Smooth muscle cell (in vitro differentiated cells): ENCODE results near the gene QDPR. TPM values are rescaled to one million over a fixed set of nuclear protein-coding genes. Genes with fewer than 3 reads are reported as not detected.
"Not testable (repeated sequence)": the region's sequence is repeated elsewhere in the genome, so short reads cannot be mapped to it uniquely, and the experiment has no call there.

Experiments
- DNase-seq: peaks from one replicate; lab custom pipeline; 2025; ENCODE audit not compliant: unreplicated experiment; lab: John Stamatoyannopoulos, UW
- H2AFZ ChIP-seq: fragments of 200-600 bp; sonication (generic); 2 replicates; pipeline ENCODE4 v1.6.0; 2016; ENCODE audit warnings: antibody characterized with exemption, low read depth, mild to moderate bottlenecking
- H3F3A ChIP-seq: fragments of 200-600 bp; sonication (generic); 2 replicates; pipeline ENCODE4 v1.6.0; 2017; ENCODE audit warnings: antibody characterized with exemption, low read depth
- H3K27ac ChIP-seq: fragments of 200-600 bp; sonication (generic); 2 replicates; pipeline ENCODE4 v1.5.1; 2016; ENCODE audit warnings: low read depth, mild to moderate bottlenecking
- H3K27me3 ChIP-seq: fragments of 200-600 bp; sonication (generic); 2 replicates; pipeline ENCODE4 v1.6.1; 2016; ENCODE audit warnings: low read depth, mild to moderate bottlenecking
- H3K36me3 ChIP-seq: fragments of 200-600 bp; sonication (generic); 2 replicates; pipeline ENCODE4 v1.5.1; 2016; ENCODE audit warnings: low read depth
- H3K4me1 ChIP-seq: fragments of 200-600 bp; sonication (generic); 2 replicates; pipeline ENCODE4 v1.5.1; 2016; ENCODE audit warnings: low read depth
- H3K4me2 ChIP-seq: fragments of 200-600 bp; sonication (generic); 2 replicates; pipeline ENCODE4 v1.6.0; 2016; ENCODE audit warnings: mild to moderate bottlenecking
- H3K4me3 ChIP-seq: fragments of 200-600 bp; sonication (generic); 2 replicates; pipeline ENCODE4 v1.5.1; 2016; ENCODE audit warnings: mild to moderate bottlenecking
- H3K79me2 ChIP-seq: fragments of 200-600 bp; sonication (generic); 2 replicates; pipeline ENCODE4 v1.6.0; 2016; ENCODE audit warnings: low read depth, mild to moderate bottlenecking
- H3K9ac ChIP-seq: fragments of 200-600 bp; sonication (generic); 2 replicates; pipeline ENCODE4 v1.6.0; 2016; ENCODE audit warnings: low read depth
- H3K9me3 ChIP-seq: fragments of 200-600 bp; sonication (generic); replicated peaks from 2 replicates; pipeline ENCODE4 v1.5.1; 2016; ENCODE audit warnings: low read depth
- H4K20me1 ChIP-seq: fragments of 200-600 bp; sonication (generic); 2 replicates; pipeline ENCODE4 v1.6.0; 2016; ENCODE audit warnings: low read depth
- WGBS: methylation state at CpG from one replicate; pipeline ENCODE4 v1.1.7; 2016; ENCODE audit warnings: low lambda C conversion rate; 5-methylcytosine and 5-hydroxymethylcytosine counted together
- polyA plus RNA-seq: library from polyadenylated mRNA; unstranded; fragments of >200 nt; fragmentation: Nextera tagmentation; extraction: Ambion mirVana; gene quantifications from 2 replicates; pipeline ENCODE4 v1.2.1, GENCODE V29; 2016
- total RNA-seq: library from RNA; depleted of rRNA; stranded (reverse); fragments of >200 nt; gene quantifications from 2 replicates; pipeline ENCODE4 v1.2.3, GENCODE V29; 2014
- TF ChIP-seq, protein P1 (sequence below): fragments of 200-600 bp; sonication (generic); IDR thresholded peaks from 2 replicates; pipeline ENCODE4 v1.5.1; 2017; ENCODE audit warnings: borderline replicate concordance, mild to moderate bottlenecking, antibody characterized with exemption; ENCODE audit not compliant: insufficient read depth, poor library complexity, severe bottlenecking

The QDPR gene
- total and polyA plus RNA-seq, 2 experiments from 2014 or later, result 27.5 to 34.8 TPM

DNA sequence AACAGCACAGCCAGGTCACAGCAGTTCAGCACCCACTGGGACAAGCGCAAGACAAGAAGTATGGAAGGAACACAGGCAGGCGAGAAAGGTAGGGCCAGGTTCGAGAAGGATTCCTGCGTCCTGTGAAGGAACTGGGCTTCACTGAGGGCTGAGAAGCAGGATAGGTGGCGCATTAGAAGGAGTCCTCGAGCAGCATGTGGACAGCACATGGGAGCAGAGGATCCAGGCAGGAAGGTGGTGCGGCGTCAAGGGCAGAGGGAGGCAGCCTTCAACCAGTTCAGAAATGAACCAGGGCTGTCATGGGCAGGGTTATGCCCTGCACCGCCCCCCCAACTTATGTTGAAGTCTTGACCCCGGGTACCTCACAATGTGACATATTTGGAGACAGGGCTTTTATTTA lies 34.3 kb upstream of the QDPR start:
- Histone ChIP-seq H4K20me1 (no peaks in the 10 kb centered on the region), H3K9me3 (no peaks in the 10 kb centered on the region), H3K27ac (no peak overlapping the region), H2AFZ (no peak overlapping the region), H3K36me3 (no peaks in the 10 kb centered on the region), H3K79me2 (no peaks in the 10 kb centered on the region), H3F3A (no peaks in the 10 kb centered on the region), H3K27me3 (no peaks in the 10 kb centered on the region), H3K4me2 (no peak overlapping the region), H3K4me3 (no peak overlapping the region), H3K9ac (no peak overlapping the region), H3K4me1 (no peaks in the 10 kb centered on the region)
- TF ChIP-seq, protein P1, sequence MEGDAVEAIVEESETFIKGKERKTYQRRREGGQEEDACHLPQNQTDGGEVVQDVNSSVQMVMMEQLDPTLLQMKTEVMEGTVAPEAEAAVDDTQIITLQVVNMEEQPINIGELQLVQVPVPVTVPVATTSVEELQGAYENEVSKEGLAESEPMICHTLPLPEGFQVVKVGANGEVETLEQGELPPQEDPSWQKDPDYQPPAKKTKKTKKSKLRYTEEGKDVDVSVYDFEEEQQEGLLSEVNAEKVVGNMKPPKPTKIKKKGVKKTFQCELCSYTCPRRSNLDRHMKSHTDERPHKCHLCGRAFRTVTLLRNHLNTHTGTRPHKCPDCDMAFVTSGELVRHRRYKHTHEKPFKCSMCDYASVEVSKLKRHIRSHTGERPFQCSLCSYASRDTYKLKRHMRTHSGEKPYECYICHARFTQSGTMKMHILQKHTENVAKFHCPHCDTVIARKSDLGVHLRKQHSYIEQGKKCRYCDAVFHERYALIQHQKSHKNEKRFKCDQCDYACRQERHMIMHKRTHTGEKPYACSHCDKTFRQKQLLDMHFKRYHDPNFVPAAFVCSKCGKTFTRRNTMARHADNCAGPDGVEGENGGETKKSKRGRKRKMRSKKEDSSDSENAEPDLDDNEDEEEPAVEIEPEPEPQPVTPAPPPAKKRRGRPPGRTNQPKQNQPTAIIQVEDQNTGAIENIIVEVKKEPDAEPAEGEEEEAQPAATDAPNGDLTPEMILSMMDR, result no peak
- no peak for DNase-seq
- 87% methylated on average over 10 of the region's 10 CpGs for WGBS

DNA sequence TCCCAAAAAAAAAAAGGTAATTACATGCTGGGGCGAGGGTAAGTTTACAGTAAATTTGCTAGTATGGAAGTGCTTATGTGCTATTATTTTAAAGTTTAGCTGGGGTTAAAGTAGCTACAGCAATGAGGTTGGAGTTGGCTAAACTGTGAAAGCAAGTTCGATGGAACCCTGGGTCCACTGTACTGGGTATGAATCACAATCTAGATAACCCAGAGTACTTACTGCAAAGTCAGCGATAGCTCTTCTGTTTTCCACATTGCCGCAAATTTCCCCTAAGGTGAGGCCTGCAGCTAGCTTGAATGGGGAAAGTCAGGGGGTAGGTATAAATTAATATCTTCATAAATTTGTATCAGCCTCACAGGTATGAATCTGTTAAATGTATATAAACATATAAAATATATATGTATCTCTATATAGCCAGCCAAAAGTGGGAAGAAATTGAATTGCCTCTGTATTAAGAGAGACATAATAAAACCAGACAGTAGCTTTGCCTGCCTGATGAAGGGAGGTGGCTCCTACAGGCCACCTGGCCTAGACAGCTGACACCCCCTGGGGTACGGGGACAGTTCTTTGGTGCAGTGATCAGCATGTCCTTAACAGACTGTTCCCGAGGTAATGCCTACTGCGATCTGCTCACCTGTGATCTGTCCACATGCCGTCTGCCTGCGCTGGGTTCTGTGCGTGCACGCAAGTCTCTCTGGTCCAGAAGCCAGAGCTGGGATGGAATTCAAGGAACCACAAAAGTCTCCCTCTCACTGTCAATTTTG lies 33.7 kb upstream of the QDPR start:
- no peaks in the 10 kb centered on the region for H3K27me3 ChIP-seq
- no peaks in the 10 kb centered on the region for H4K20me1 ChIP-seq
- H3K4me1 ChIP-seq, result no peaks in the 10 kb centered on the region
- no peaks in the 10 kb centered on the region for H3K36me3 ChIP-seq
- H2AFZ ChIP-seq, result no peak overlapping the region
- TF ChIP-seq, protein P1, result no peak
- H3K4me3 ChIP-seq, result no peak overlapping the region
- H3K9me3 ChIP-seq, result no peaks in the 10 kb centered on the region
- no peak overlapping the region for H3K9ac ChIP-seq
- DNase-seq, result no peak
- no peak overlapping the region for H3K4me2 ChIP-seq
- WGBS, result 72% methylated on average over 11 of the region's 11 CpGs
- H3F3A ChIP-seq, result no peaks in the 10 kb centered on the region
- no peak overlapping the region for H3K27ac ChIP-seq
- H3K79me2 ChIP-seq, result no peaks in the 10 kb centered on the region

DNA sequence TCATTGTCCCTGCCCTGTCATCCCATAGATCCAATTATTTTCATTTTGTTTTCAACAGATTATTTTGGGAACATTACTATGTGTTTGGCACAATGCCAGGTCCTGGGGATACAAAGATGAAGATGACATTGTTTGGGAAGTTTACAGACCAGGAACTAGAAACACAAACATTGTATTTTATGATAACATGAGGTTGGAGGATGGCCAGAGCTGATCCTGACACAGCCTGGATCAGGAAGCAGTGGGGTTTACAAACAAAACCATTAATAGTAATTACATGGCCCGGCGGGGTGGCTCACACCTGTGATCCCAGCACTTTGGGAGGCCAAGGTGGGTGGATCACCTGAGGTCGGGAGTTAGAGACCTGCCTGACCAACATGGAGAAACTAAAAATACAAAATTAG lies 32.9 kb upstream of the QDPR start:
- Histone ChIP-seq H3K4me2 (no peak overlapping the region), H3K9ac (no peak overlapping the region), H3K36me3 (no peaks in the 10 kb centered on the region), H3K9me3 (no peaks in the 10 kb centered on the region), H3K4me3 (no peak overlapping the region), H3K27me3 (no peaks in the 10 kb centered on the region), H3K4me1 (no peaks in the 10 kb centered on the region), H4K20me1 (no peaks in the 10 kb centered on the region), H3K79me2 (no peaks in the 10 kb centered on the region), H2AFZ (no peak overlapping the region), H3K27ac (no peak overlapping the region), H3F3A (no peaks in the 10 kb centered on the region)
- TF ChIP-seq, protein P1, result no peak
- 83% methylated on average over 3 of the region's 3 CpGs for WGBS
- DNase-seq, result no peak

DNA sequence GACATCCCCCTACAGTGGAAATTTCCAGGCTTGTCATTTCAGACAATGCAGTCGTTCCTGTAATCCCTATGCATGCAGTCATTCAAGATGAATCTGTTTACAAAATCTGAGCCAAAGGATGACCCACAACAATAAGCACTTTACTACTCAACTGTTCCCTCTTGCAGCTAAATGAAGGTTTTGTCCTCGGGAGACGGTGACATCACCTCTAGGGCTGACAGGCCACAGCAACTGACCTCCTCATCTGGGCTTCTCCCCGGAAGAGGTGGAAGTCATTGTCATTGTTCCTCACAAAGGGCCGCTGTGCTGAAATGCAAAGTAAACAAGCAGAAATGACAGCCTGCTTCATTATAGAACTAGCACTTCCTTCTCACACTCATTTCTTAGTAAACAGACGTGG lies 32.3 kb upstream of the QDPR start:
- Histone ChIP-seq H3K4me1 (no peaks in the 10 kb centered on the region), H2AFZ (no peak overlapping the region), H3K4me3 (no peak overlapping the region), H3K9me3 (no peaks in the 10 kb centered on the region), H4K20me1 (no peaks in the 10 kb centered on the region), H3K27ac (no peak overlapping the region), H3K9ac (no peak overlapping the region), H3F3A (no peaks in the 10 kb centered on the region), H3K79me2 (no peaks in the 10 kb centered on the region), H3K4me2 (no peak overlapping the region), H3K27me3 (no peaks in the 10 kb centered on the region), H3K36me3 (no peaks in the 10 kb centered on the region)
- DNase-seq, result no peak
- TF ChIP-seq, protein P1, result no peak
- WGBS, result 22% methylated on average over 6 of the region's 6 CpGs

DNA sequence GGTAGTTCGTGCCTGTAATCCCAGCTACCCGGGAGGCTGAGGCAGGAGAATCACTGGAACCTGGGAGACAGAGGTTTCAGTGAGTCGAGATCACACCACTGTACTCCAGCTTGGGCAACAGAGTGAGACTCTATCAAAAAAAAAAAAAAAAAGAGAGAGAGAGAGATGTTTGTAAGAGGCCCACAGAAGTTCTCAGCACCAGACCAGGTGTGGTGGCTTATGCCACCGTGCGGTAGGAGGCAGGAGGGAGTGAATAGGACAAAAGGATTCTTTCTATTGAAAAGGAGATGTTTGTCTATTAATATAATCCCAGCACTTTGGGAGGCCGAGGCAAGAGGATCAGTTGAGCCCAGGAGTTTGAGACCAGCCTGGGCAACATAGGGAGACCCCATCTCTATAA lies 25.2 kb upstream of the QDPR start:
- not testable (repeated sequence) for H2AFZ ChIP-seq, H3K4me2 ChIP-seq, H3K27me3 ChIP-seq, H3K36me3 ChIP-seq, H3K4me1 ChIP-seq, H4K20me1 ChIP-seq, H3K9ac ChIP-seq, DNase-seq, H3K27ac ChIP-seq, H3K9me3 ChIP-seq, H3K79me2 ChIP-seq, H3F3A ChIP-seq, H3K4me3 ChIP-seq
- 91% methylated on average over 6 of the region's 6 CpGs for WGBS
